Smooth muscle cell (in vitro differentiated cells): ENCODE measurements around the gene ISLR2. TPM values are rescaled to one million over a fixed set of nuclear protein-coding genes. Genes with fewer than 3 reads are reported as not detected.
"Not testable (repeated sequence)": the region's sequence is repeated elsewhere in the genome, so short reads cannot be mapped to it uniquely, and the experiment has no call there.

Source experiments
- DNase-seq: peaks from one replicate; lab custom pipeline; 2025; ENCODE audit not compliant: unreplicated experiment; lab: John Stamatoyannopoulos, UW
- H2AFZ ChIP-seq: fragments of 200-600 bp; sonication (generic); 2 replicates; pipeline ENCODE4 v1.6.0; 2016; ENCODE audit warnings: antibody characterized with exemption, low read depth, mild to moderate bottlenecking
- H3F3A ChIP-seq: fragments of 200-600 bp; sonication (generic); 2 replicates; pipeline ENCODE4 v1.6.0; 2017; ENCODE audit warnings: antibody characterized with exemption, low read depth
- H3K27ac ChIP-seq: fragments of 200-600 bp; sonication (generic); 2 replicates; pipeline ENCODE4 v1.5.1; 2016; ENCODE audit warnings: low read depth, mild to moderate bottlenecking
- H3K27me3 ChIP-seq: fragments of 200-600 bp; sonication (generic); 2 replicates; pipeline ENCODE4 v1.6.1; 2016; ENCODE audit warnings: low read depth, mild to moderate bottlenecking
- H3K36me3 ChIP-seq: fragments of 200-600 bp; sonication (generic); 2 replicates; pipeline ENCODE4 v1.5.1; 2016; ENCODE audit warnings: low read depth
- H3K4me1 ChIP-seq: fragments of 200-600 bp; sonication (generic); 2 replicates; pipeline ENCODE4 v1.5.1; 2016; ENCODE audit warnings: low read depth
- H3K4me2 ChIP-seq: fragments of 200-600 bp; sonication (generic); 2 replicates; pipeline ENCODE4 v1.6.0; 2016; ENCODE audit warnings: mild to moderate bottlenecking
- H3K4me3 ChIP-seq: fragments of 200-600 bp; sonication (generic); 2 replicates; pipeline ENCODE4 v1.5.1; 2016; ENCODE audit warnings: mild to moderate bottlenecking
- H3K79me2 ChIP-seq: fragments of 200-600 bp; sonication (generic); 2 replicates; pipeline ENCODE4 v1.6.0; 2016; ENCODE audit warnings: low read depth, mild to moderate bottlenecking
- H3K9ac ChIP-seq: fragments of 200-600 bp; sonication (generic); 2 replicates; pipeline ENCODE4 v1.6.0; 2016; ENCODE audit warnings: low read depth
- H3K9me3 ChIP-seq: fragments of 200-600 bp; sonication (generic); replicated peaks from 2 replicates; pipeline ENCODE4 v1.5.1; 2016; ENCODE audit warnings: low read depth
- H4K20me1 ChIP-seq: fragments of 200-600 bp; sonication (generic); 2 replicates; pipeline ENCODE4 v1.6.0; 2016; ENCODE audit warnings: low read depth
- WGBS: methylation state at CpG from one replicate; pipeline ENCODE4 v1.1.7; 2016; ENCODE audit warnings: low lambda C conversion rate; 5-methylcytosine and 5-hydroxymethylcytosine counted together
- polyA plus RNA-seq: library from polyadenylated mRNA; unstranded; fragments of >200 nt; fragmentation: Nextera tagmentation; extraction: Ambion mirVana; gene quantifications from 2 replicates; pipeline ENCODE4 v1.2.1, GENCODE V29; 2016
- total RNA-seq: library from RNA; depleted of rRNA; stranded (reverse); fragments of >200 nt; gene quantifications from 2 replicates; pipeline ENCODE4 v1.2.3, GENCODE V29; 2014
- TF ChIP-seq, protein P1 (sequence below): fragments of 200-600 bp; sonication (generic); IDR thresholded peaks from 2 replicates; pipeline ENCODE4 v1.5.1; 2017; ENCODE audit warnings: borderline replicate concordance, mild to moderate bottlenecking, antibody characterized with exemption; ENCODE audit not compliant: insufficient read depth, poor library complexity, severe bottlenecking

The ISLR2 gene, protein sequence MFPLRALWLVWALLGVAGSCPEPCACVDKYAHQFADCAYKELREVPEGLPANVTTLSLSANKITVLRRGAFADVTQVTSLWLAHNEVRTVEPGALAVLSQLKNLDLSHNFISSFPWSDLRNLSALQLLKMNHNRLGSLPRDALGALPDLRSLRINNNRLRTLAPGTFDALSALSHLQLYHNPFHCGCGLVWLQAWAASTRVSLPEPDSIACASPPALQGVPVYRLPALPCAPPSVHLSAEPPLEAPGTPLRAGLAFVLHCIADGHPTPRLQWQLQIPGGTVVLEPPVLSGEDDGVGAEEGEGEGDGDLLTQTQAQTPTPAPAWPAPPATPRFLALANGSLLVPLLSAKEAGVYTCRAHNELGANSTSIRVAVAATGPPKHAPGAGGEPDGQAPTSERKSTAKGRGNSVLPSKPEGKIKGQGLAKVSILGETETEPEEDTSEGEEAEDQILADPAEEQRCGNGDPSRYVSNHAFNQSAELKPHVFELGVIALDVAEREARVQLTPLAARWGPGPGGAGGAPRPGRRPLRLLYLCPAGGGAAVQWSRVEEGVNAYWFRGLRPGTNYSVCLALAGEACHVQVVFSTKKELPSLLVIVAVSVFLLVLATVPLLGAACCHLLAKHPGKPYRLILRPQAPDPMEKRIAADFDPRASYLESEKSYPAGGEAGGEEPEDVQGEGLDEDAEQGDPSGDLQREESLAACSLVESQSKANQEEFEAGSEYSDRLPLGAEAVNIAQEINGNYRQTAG
- total RNA-seq (3.8 and 5.2 TPM in 2 replicates), polyA plus RNA-seq (2.0 and 3.0 TPM in 2 replicates)

DNA sequence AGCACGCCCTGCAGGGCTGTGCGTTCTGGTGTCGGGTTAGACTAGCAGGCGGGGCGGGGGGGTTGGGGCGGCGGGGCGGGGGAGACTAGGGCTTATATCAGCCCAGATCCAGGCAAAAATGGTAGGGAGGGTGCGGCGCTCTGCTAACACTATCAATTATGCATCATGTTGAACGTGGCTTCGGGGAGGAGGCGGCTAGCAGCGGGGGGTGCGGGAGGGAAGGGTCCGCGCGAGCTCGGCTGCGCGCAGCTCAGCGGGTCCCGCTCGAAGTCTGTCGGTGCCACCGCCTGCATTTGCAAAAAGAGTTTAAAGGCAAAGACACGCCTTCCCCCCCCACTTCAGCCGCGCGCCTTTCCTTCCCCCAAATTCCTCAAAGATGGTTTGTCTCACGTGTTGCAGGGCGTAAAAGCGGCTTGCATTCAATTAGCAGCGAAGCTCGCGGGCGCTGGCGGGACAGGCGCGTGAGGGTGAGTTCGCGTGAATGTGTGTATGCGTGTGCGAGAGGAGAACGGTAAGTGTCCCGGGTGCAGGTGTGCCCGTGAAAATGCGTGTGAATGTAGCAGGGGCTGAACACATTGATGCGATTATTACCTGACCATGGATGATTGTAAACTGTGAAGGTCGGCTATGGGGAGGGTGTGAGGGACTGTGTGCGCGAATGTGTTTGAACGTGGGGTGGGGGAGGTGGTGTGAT is at the start of gene ISLR2:
Gene ISLR2, plus strand, starts transcription at position 432 of the 694 bp plus-strand sequence. CDS start 2,169 bp downstream, outside the sequence.
- H3K27me3 ChIP-seq: peaks cover 72% of the 10 kb centered on the region
- no peaks in the 10 kb centered on the region for H3K9me3 ChIP-seq
- no peaks in the 10 kb centered on the region for H3F3A ChIP-seq
- H3K27ac ChIP-seq: no peak within 1 kb of the TSS
- H3K36me3 ChIP-seq: no peaks in the 10 kb centered on the region
- peak within 1 kb of the TSS; percentile 95 for H3K4me2 ChIP-seq
- WGBS: 5% methylated on average over 51 of the region's 53 CpGs
- H3K79me2 ChIP-seq: no peaks in the 10 kb centered on the region
- DNase-seq: no peak
- no peak within 1 kb of the TSS for H3K9ac ChIP-seq
- peak within 1 kb of the TSS; percentile 61 for H3K4me3 ChIP-seq
- TF ChIP-seq, protein P1, sequence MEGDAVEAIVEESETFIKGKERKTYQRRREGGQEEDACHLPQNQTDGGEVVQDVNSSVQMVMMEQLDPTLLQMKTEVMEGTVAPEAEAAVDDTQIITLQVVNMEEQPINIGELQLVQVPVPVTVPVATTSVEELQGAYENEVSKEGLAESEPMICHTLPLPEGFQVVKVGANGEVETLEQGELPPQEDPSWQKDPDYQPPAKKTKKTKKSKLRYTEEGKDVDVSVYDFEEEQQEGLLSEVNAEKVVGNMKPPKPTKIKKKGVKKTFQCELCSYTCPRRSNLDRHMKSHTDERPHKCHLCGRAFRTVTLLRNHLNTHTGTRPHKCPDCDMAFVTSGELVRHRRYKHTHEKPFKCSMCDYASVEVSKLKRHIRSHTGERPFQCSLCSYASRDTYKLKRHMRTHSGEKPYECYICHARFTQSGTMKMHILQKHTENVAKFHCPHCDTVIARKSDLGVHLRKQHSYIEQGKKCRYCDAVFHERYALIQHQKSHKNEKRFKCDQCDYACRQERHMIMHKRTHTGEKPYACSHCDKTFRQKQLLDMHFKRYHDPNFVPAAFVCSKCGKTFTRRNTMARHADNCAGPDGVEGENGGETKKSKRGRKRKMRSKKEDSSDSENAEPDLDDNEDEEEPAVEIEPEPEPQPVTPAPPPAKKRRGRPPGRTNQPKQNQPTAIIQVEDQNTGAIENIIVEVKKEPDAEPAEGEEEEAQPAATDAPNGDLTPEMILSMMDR: no peak
- H4K20me1 ChIP-seq: no peaks in the 10 kb centered on the region
- peaks cover 49% of the 10 kb centered on the region for H3K4me1 ChIP-seq
- H2AFZ ChIP-seq: peak within 1 kb of the TSS; percentile 47

DNA sequence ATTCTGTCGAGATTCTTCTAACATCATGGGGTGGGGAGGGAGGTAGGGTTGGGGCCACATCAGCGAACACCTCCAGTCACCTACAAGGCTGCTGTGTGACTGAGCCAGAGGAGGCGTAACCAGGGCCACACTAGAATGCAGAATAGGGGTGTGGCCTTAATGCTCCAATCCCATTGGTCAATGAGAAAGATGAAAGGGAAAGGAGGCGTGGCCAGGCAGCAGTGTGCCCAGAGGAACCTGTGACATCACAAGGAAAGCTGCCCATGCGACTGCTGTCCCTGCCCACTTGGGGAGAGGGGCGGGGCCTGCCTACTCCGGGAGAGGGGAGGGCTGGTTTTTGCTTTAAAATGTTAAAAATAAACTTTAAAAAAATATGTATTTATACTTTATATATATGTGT is 47.9 kb upstream of the ISLR2 start, which contains the start of gene GOLGA6A:
Gene GOLGA6A, minus strand, starts transcription at position 101 of the 400 bp plus-strand sequence. Its CDS starts 41 bp downstream, at position 60.
- WGBS: no CpG with 5 or more reads among the region's 7 CpGs

DNA sequence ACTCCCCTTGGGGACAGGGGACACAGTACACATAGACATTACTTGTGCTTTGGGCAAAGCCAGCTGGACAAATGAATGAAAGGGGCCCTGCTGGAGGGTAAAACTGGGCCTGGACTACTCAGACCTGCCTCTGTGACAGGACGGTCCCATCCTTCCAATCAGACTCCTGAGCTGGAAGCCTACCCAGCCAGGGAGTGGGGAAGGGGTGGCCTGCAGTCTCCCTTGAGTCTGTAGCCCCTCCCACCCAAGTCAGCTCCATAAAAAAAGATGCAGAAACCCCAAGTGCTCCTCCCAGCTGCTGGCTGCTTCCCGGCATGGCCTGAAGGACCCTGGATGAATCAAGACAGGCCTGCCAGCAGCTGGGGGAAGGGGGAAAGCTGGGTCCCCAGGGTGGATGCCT is 35.8 kb upstream of the ISLR2 start:
- H3K9me3 ChIP-seq, H3F3A ChIP-seq, DNase-seq, H3K27me3 ChIP-seq, H3K4me3 ChIP-seq, H3K27ac ChIP-seq, H3K4me1 ChIP-seq, H3K79me2 ChIP-seq, H3K4me2 ChIP-seq, H3K9ac ChIP-seq, H3K36me3 ChIP-seq, H2AFZ ChIP-seq, H4K20me1 ChIP-seq: not testable (repeated sequence)
- no CpG with 5 or more reads among the region's 2 CpGs for WGBS

More for the DNA sequence above, 47.9 kb upstream of the ISLR2 start, which contains the start of gene GOLGA6A:
- H3F3A ChIP-seq, H3K27me3 ChIP-seq, H3K9ac ChIP-seq, DNase-seq, H3K79me2 ChIP-seq, H3K27ac ChIP-seq, H3K4me3 ChIP-seq, H3K4me1 ChIP-seq, H3K36me3 ChIP-seq, H2AFZ ChIP-seq, H3K4me2 ChIP-seq, H4K20me1 ChIP-seq, H3K9me3 ChIP-seq: not testable (repeated sequence)

DNA sequence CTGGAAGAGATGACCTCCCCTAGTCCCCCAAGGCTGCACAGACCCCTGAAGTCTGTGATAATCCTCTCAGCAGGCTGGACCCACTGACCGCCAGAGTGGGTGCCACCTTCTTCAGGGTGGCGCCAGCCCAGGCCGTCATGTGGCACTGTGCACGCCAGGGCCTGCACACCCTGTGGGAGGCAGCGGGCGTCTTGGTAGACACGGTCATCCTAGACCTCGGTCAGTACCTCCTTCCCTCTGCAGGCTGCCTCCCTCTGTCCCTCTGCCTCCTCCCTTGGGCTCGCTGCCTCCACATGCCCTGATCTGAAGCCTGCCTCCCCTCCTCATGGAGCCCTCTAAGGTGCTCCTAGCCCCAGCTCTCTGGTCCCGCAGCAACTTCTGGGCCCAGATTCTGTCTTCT is 34.8 kb upstream of the ISLR2 start:
- H3K4me3 ChIP-seq: not testable (repeated sequence)

DNA sequence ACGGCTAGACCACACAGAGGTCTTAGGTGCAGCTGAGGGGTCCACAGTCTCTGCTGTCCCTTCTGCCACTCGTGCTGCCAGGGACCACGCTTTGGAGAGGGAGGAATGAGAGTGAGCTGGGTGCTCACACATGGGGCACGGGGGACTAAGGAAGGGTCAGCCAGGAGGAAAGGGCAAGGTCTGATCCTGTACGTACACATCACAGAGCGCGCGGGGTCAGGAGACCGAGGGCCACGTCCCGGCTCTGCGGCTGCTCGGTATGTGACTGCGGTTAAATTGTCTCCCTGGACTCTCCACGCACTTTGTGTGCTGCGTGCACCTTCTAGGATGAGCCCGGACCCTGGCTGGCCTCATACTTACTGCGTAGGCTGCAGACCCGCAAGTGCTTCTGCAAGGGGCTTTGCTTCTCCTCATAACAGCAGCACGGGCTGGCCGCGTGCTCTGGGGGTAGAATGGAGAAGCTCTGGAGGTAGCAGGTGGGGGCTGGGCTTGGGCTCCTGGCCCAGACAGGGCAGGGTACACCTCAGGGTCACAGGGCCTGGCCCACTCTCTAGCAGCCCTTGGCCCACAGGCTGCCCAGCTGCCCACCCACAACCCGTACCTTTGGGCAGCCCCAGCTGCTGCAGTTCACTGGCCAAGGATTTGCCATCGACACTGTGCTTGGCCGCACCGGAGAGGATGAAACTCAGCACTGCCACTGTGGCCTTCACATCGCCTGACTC is 33.5 kb upstream of the ISLR2 start:
- not testable (repeated sequence) for DNase-seq, H3K79me2 ChIP-seq, H3K9me3 ChIP-seq, H4K20me1 ChIP-seq, H3K4me2 ChIP-seq, H3K36me3 ChIP-seq, H2AFZ ChIP-seq, H3F3A ChIP-seq, H3K4me1 ChIP-seq, H3K4me3 ChIP-seq, H3K27me3 ChIP-seq, H3K27ac ChIP-seq, H3K9ac ChIP-seq
- WGBS: no CpG with 5 or more reads among the region's 27 CpGs

More for the DNA sequence above, 34.8 kb upstream of the ISLR2 start:
- 100% methylated on average over 6 of the region's 10 CpGs for WGBS
- H2AFZ ChIP-seq, H3K27ac ChIP-seq, H3K4me1 ChIP-seq, H4K20me1 ChIP-seq, H3K36me3 ChIP-seq, H3F3A ChIP-seq, H3K27me3 ChIP-seq, H3K4me2 ChIP-seq, H3K9ac ChIP-seq, H3K9me3 ChIP-seq, H3K79me2 ChIP-seq, DNase-seq: not testable (repeated sequence)

DNA sequence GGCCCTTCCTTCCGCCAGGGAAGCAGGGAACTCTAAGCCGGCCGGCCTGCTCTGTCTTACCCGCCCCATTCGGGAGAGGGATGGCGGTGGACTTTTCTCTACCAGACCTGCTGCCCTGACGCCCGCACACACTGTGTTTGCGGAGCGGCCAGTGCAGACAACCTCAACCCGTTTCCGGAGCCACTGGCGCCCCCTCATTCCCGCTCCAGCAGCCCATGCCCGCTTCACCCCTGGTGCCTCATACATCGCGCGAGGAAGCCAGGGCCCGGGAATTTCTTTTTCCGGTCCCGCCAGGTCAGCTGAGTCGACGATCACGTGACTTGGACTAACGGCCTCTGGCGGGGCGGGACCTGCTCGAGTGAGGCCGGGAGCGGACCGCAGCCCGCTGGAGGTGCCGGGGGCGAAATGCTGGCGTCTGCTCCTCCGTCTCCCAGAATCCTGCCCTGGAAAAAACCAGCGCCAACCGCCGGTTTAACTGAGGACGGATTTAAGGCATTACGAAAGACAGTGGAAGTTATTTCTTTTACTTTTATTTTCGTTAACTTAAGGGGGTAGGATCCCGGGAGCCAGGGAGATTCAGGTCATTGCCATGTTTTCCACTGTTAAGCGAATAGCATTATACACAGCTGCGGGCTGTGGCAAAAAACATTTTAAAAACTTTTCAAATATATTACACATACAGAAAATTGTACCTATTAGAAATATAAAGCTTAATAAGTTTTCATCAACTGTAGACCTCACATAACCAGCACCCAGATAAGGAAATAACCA is 30.2 kb upstream of the ISLR2 start:
- not testable (repeated sequence) for H3K27me3 ChIP-seq, H3F3A ChIP-seq, H4K20me1 ChIP-seq, H3K79me2 ChIP-seq, H3K4me1 ChIP-seq, H3K27ac ChIP-seq, H3K36me3 ChIP-seq, H3K9me3 ChIP-seq, H3K9ac ChIP-seq, H2AFZ ChIP-seq, DNase-seq
- WGBS: 11% methylated on average over 30 of the region's 45 CpGs
- H3K4me3 ChIP-seq: peak overlapping the region; percentile 43
- H3K4me2 ChIP-seq: peak overlapping the region; percentile 77
